Fibroblast of the conjunctiva (primary cell): Measurements from ENCODE around the gene ACBD3.

ENCODE experiments used
- DNase-seq: peaks from one replicate; pipeline ENCODE4 v3.0.0-alpha.2; 2010; ENCODE audit warnings: low read depth

The ACBD3 gene

DNA sequence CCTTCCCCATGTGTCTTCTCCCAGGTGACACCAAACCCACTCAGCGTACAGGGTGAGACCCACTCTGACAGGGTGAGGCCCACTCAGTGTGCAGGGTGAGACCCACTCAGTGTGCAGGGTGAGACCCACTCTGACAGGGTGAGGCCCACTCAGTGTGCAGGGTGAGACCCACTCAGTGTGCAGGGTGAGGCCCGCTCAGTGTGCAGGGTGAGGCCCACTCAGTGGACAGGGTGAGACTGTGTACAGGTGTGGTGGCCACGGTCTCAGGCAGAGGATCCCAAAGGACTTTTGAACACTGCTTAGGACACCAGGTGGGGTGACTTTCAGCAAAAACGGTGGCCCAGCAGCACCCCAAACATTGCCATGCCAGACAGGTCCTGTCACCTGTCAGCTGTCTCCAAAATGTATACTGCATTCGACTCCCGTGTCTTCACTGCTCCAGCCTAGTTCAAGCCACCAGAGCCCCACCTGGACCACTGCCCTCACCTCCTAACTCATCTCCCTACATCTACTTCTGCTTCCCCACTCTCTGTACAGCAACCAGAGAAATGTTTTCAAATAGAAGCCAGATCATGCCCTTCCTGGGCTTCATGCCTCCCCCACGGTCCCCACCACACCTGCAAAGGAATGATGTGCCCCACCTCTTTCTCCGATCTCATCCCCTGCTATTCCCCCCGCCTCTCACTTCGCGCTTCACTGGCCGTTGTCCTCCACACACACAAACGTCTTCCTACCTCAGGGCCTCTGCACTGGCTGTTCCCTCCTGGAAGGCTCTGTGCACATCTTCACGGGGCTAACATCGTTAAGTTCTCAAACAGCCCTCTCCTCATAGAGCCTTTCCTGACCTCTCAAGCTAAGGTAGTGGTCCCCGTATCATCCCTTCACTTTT, 52.1 kb downstream of the ACBD3 start:
- no peak for DNase-seq

DNA sequence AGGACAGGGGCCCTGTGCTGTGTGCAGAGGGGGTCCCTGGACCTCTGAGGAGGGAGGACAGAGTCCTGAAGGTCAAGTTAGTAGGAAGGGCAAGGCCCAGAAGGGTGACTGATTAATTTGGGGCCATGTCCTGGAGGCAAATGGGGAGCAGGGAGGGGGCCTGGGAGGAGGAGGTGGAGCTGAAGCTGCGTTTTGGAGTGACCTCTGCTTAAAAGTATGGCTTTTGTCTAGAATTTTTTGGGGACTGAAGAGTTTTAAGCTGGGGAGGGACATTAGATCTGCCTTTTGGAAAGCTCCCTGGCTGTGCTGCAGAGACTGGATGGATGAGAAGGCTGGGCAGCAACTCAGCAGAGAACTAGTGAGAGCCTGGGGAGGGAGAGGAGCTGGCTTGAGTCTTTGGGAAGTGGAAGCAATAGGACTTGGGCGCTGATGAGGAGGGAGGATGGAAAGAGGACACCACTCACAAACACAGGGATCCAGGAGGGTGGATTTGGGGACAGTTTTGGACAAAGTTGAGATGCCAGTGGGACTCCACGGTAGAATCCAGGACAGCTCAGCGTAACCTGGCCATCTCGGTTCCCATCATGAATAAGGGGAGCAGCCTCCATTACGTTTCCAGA, 52.9 kb downstream of the ACBD3 start:
- DNase-seq, result no peak

DNA sequence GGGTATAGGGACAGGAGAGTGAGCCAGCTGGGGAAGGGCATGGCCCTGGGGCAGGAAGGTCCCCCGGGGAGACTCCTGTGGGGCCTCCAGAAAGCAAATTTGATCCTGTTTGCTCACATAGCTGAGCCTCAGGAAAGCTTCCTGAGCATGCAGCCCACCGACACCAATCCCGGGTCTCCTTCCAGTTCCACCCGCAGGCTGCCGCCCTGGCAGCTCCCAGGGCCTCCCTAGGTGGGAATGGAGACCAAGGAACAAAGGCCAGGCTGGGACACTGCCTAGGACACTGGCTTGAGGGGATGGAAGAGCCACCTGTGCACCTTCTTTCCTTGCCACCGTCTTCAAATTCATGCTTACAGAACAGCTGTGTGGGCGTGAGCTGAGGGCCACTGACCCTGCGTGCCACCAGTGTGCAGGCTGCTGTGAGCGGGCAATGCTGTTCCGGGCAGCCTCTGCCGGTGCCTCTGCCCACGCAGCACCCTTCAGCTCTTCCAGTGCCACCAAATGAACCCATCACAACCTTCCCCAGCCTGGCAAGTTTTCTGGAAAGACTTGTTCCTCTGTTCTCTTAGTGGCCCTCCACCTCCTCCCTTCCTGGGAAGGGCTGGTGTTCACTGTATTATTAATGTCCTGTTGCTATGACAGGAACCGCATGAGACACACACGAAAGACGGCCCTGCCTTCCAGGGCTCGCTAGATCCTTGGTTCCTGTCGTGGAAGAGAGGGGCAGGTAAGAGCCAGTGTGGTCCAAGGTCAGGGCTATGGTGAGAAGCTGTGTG, 53.6 kb downstream of the ACBD3 start:
- DNase-seq, result no peak

DNA sequence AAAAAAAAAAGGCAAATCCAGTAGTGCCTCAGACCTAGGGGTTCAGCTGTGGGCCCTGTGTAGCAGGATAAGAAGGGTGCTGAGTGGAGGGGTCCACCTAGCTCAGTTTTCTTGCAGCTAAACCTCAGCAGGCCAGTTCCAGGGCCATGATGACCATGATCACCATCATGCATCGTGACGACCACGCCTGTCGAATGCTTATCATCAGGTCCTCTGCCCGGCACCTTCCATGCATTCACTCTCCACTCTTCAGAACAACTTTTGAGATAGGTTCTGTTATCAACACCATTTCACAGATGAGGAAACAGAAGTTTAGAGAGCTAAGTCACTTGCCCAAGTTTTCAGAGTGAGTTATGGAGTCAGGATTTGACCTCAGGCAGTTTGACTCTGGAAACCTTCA, 54.9 kb downstream of the ACBD3 start:
- no peak for DNase-seq

DNA sequence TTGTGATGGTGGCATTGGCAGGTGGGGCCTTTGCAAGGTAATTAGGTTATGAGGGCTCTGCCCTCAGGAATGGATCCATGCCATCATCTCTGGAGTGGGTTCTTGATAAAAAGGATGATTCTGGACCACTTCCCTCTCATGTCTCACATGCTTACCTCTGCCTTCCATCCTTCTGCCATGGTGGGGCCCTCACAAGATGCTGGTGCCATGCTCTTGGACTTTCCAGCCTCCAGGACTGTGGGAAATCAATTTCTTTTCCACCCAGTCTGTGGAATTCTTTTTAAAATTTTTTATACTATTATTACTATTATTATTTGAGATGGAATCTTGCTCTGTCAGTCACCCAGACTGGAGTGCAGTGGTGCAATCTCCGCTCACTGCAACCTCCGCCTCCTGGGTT, 57.3 kb downstream of the ACBD3 start:
- DNase-seq, result no peak

DNA sequence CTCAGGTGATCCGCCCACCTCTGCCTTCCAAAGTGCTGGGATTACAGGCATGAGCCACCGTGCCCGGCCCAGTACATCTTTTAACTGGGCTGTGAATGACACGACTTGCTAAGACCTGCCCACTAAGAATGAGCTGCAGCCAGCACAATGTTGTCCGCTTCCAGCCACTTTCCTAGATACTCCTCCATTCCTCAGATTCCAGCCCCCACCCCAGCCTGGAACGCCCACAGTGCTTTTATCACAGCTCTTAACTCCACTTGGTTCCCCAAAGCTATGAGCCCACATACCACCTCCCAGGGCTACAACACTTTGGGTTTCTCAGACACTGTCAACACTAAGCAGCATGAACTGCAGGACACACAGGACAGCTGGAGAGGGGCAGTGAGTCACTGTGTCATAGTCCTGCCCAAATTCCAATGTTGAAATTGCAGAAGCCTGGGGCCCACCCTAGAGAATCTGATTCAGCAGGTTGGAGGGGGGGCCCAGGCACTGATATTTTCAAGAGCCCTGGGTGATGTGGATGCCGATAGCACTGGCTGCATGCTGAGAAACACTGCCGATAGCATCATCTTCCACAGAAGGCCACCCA, 58.0 kb downstream of the ACBD3 start:
- no peak for DNase-seq

DNA sequence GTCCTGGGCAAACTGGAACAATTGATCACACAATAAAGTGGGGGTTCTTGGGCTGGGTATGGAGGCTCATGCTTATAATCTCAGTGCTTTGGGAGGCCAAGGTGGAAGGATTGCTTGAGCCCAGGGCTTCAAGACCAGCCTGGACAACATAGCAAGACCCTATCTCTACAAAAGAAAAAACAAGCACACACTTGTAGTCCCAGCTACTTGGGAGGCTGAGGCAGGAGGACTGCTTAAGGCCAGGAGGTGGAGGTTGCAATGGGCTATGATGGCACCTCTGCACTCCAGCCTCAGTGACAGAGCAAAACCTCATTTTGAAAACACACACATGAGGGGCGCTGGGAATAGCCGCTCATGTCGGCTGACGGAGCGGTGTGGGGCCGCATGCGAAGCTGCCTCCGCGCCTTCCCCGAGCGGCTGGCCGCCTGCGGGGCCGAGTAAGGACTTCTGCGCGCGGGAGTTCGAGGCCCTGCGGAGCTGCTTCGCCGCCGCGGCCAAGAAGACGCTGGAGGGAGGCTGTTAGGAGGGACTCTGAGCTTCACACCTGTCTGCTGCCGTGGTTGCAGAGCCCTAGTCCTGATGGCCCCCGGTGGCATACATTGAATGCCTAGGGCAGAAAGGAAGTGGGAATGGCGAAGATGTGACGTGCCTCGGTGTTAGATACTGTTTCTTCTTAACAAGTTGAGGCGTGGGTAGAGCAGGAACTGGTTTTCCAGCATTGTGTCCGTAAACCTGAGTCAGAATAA, 59.5 kb downstream of the ACBD3 start:
- no peak for DNase-seq

DNA sequence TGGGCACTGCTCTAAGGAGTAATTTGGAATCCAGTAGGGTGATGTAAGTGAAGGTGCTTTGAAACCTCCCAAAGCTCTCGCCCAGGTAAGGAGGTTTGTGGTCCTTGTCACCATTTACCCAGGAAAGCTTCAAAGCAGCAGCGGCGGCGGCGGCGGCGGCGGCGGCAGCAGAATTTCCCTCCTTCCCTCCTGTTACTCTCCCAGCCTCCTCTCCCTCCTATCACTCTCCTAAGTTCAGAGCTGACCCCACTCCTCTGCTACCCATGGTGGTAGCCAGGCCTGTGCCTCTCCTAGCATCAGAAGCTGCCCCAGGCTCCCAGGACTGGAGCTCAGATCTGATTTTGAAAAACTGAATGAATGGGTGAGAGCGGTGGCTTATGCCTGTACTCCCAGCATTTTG, 60.7 kb downstream of the ACBD3 start:
- no peak for DNase-seq

DNA sequence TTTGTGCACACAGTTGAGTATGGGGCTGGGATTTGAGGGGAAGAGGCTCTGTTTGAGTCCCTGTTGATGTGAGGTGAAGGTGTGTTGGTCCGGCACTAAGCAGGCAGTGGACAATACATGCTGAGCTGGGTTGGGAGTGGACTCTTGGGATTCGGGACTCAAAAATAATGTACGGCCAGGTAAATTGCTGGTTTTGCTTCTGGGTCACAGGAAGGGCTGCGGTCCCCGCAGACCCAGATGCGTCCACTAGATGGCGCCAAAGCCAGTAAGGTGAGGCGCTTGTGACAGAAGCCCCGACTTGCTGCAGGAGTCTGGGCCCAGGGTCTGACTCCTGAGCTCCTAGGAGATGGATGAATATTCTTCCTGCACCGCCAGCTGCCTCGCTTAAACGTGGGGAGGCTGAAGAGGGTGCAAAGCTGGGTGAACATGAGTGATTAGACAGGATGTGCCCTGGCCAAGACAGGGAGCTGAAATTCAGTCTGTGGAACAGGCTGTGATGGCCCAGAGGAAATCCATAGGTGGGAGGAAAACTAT, 61.4 kb downstream of the ACBD3 start:
- peak; percentile 64 for DNase-seq

DNA sequence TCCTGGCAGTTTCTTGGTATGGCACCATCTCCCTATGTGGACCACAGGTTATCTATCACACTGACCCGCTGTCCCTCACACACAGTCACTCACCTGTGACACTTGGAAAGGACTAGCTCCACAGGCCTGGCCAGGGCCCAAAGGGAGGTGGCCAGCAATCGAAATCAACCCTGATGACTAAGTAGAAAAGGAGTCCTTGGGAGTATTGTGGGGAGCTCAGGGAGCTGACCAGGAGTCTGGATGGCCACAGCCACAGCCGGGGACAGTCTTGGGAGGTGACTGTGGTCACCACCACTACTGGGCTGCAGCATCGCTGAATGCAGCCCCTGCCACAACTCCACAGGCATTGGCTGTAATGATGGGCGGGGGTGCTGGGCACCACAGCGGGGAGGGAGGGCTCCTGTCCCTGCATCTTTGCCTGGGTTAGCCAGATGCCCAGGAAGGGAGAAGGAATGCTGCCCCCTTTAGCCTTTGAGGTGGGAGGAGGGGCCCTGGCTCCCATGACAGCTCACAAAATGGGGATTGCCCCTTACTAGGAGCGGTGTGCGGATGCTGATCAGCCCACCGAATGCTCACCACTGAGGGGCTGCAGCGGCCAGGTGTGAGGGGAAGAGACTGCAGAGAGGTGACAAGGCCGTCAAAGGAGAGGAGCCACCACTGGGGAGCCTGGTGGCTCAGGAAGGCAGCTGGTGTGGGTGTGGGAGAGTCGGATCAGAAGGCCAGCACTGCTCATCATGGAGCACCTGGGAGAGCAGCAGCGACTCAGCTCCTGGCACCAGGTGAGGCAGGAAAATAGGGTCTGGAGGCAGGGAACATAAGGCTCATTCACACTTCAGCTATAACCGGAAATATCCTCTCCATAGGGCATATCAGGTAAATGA, 62.7 kb downstream of the ACBD3 start:
- no peak for DNase-seq

DNA sequence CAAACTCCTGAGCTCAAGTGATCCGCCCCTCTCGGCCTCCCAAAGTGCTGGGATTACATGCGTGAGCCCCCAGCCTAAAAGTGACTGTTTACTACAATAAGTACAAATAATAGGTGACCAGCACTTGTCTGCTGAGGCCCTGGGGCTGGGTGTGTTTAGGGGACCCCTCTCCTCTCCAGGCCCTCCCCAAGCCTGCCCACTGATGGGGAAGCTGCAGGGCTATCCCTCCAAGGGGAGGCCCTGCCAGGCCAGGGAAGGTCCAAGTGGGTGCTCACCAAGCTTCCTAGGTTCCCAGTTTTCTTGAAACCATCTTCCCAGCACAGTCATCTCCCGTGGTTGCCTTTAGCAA, 63.4 kb downstream of the ACBD3 start:
- DNase-seq, result no peak

DNA sequence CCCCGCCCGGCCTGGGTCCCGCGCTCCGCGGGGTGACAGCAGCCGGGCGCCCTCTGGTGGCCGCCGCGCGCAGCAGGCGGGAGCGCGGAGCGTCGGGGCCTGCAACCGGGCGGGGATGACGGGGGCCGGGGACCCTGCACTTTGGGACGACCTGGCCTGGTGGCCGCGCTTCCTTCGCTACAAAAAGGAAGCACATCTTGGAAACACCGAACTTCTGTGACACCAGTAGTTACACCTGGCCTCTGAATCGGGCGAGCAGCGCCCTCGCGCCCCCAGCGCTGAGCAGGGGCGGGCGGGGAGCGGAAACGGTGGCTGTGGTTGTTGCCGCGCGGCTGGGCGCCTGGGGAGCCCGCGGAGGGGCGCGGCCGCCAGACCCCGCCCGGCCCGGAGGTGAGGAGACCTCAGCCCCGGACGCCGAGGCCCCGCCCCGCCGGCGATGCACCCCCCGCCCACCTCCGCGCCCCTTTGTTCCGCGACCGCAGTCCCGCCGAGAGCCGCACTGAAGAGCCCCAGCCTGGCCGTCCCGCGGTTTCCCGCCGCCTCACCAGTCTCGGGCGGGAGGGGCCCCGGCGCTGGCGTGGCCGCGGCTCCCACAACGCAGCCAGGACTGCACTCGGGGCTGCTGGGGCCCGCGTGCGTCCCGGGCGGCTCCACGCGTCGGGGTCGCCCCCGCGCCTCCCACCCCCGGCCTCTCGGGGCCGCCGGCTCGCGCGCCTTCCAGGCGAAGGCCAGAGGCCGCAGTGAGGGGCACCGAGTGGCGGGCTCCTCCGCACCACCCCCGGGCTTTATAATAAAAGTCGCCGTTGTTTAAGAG, 64.7 kb downstream of the ACBD3 start:
- DNase-seq, result no peak

DNA sequence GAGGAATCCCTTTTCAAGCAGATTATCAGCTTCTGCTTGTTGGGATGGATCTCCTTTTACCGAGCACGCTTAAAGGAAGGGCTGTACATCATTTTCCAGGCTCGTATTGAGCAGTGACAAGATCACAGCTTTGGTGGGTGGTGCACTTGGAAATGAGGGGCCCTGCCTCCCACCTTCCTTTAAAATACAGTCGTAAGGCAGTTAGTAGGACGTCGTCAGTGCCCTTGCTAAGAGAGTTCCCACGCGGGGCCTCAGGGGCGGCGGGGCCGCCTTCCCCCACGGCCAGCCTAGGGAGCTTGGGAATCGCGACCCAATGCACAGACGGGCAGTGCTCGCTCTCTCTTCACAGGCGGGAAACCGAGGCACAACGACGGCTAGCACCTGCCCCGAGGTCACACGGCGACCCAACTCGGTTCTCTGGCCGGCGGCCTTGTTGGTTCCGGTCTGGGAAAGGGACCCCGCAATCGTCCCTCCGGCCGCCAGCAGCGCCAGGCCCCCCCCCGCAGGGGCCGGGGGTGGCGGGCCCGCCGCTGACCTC, 65.4 kb downstream of the ACBD3 start:
- DNase-seq, result no peak

DNA sequence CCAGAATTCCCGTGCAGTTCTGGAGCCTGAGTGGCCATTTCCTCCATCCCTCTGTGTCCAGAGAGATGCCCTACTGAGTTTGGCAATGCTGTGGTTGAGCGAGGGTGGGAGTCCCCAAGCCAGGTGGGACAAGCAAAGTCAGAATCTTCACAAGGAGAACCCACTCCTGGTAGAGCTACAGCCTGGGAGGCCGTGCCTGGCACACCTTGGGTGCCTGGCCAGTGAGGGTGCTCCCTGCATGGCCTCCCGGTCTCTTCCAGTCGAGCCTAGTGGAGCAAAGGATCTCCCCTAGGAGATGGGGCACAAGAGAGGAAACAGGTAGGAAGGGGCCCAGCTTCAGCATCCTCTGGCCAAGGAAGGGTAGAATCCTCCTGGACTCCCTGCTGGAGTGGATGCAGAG, 66.1 kb downstream of the ACBD3 start:
- DNase-seq, result no peak

DNA sequence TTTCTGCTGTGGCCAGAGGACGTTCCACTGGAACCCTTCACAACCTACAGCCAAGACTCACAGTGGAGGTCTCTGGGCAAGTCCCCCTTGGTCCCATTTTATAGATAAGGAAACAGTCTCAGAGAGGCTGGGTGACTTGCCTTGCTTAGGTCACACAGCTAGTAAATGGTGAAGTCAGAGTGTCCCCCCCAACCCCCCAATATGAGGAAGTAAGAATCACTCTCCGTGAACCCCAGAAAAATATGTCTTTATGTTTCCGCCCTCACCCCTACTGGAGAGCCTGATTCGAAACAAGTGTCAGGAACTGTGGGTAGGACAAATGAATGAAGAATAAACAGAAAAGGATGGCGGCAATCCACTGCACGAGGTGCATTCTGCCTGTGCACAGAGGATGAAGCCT, 67.4 kb downstream of the ACBD3 start:
- no peak for DNase-seq

DNA sequence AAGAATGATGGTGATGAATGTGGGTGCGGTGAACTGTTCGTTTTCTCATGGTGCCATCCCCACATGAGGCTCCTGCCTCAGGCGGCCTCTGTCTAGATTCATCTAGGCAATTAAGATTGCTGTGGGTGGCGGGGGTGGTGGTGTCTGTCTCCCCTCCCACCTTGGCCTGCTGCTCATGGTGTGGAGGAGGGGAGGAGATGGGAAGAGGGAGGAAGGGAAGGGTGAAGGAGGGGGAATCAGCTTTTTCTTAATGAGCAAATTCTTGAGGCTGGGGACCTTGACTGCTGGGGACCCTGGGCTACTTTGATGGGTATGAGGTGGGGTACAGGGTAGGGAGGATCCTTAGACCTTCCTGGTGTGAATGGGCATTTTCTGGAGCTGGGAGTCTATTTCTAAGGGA, 68.2 kb downstream of the ACBD3 start:
- no peak for DNase-seq

DNA sequence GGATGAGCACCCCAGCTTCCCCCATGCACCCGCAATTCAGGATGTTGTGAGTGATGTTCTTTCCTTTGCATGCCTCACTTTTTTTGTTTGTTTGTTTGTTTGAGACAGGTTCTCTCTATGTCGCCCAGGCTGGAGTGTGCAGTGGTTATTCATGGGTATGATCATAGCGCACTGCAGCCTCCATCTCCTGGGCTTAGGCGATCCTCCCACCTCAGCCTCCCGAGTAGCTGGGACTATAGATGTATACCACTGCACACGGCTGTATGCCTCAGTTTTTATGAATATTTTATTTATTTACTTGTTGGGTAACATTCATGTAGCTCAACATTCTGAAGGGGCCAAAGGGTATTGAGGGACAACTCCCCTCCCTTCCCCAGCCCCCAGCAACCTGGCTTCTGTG, 69.2 kb downstream of the ACBD3 start:
- no peak for DNase-seq

DNA sequence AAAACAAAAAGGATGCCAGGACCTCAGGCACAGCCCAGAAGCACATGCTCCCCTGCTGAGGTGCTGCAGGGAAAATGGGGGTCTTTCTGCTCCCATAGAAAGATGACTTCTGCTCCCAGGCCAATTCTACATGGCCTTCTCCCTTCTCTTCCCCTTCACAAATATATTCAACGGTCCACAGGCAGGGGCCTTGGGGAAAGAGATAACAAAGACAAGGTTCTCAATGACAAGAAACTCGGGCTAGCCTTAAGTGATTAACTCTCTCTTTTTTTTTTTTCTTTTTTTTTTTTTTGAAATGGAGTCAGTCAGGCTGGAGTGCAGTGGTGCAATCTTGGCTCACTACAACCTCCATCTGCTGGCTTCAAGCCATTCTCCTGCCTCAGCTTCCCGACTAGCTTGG, 69.9 kb downstream of the ACBD3 start:
- DNase-seq, result no peak

DNA sequence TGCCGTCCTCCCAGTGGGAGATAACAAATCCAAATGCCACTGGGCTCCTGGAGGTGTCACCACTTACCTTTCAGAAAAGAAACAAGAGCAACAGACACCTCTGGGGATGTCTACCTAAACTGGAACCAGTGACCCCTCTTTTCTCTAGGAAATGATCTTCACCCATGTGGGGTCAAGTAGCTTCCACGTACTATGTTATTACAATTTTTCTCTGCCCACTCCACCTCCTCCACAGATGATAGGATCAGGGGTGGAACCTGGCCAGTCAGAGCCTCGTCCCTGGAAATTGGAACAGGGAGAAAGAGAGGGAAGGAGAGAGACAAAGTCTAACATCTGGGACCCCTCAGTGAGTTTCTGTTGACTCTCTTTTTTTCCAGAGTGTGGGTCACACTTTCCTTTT, 73.9 kb downstream of the ACBD3 start:
- DNase-seq, result no peak

DNA sequence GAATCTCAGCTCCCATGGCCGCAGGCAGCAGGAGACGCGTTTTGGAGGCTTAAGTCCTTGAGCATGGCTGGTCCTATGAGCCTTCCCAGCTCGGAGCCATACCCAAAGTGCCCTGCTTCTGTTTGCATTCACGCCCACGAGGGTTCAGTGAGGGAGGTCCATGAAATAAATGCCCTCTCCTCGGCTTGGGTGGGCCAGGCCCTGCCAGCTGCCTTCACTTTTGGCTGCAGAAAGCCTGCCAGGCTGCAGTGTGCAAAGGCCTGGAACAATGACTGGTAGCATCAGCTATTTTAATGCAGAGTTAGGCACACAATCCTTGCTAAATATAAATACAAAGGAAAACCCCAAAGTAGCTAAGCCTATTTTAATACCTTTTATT, 74.7 kb downstream of the ACBD3 start:
- DNase-seq, result no peak
